ENCODE results near the gene SLC29A3. TPM values are rescaled to one million over a fixed set of nuclear protein-coding genes. Genes with fewer than 3 reads are reported as not detected.
A peak's percentile ranks its signal among the peaks of the same experiment; 100 is the strongest.

Gene SLC29A3
- total RNA-seq, 1 experiment from 2014 or later, result 35.7 TPM

GRCh38 chr10:71395621-71396020, 76.6 kb downstream of the SLC29A3 start:
- Histone ChIP-seq H2AFZ (no peak overlapping the region), H3K27ac (no peak overlapping the region), H4K20me1 (ENCODE audit: insufficient read depth) (no peaks in the 10 kb centered on the region), H3K4me2 (peak overlapping the region; percentile 68), H3K36me3 (ENCODE audit: low read depth) (no peaks in the 10 kb centered on the region), H3K4me1 (replicated peaks; ENCODE audit: insufficient read depth) (peaks cover 45% of the 10 kb centered on the region), H3K9me2 (ENCODE audit: insufficient read depth) (no peaks in the 10 kb centered on the region), H3K4me3 (no peak overlapping the region), H3F3A (ENCODE audit: insufficient read depth, low read depth) (peaks cover 32% of the 10 kb centered on the region; the same call in 1 of the 2 replicates), H3K79me2 (ENCODE audit: low read depth) (no peaks in the 10 kb centered on the region), H3K27me3 (ENCODE audit: insufficient read depth, low read depth) (peaks cover 8% of the 10 kb centered on the region; the same call in 1 of the 2 replicates), H3K9me3 (ENCODE audit: insufficient read depth, low read depth) (no peaks in the 10 kb centered on the region)
- TF ChIP-seq EZH2 (IDR thresholded peaks at IDR 0.05; ENCODE audit: low read depth), result no peak
- TF ChIP-seq CTCF (conservative IDR thresholded peaks at IDR 0.05), result no peak
- ChIA-PET POLR2A (ENCODE audit: unreplicated experiment) (no interaction called here), CTCF (interaction anchor here (1.0 to 1.5 kb wide), 2 partner anchors 121 to 215 kb away, joined by 3 read pairs; no protein-coding TSS in a partner anchor)
- BruUV-seq (replicated peaks), result no TSS peak
- intact Hi-C loops (cut with micrococcal nuclease; ENCODE audit: unreplicated experiment), result loop anchor here (1.0 to 10.0 kb wide), 7 partner anchors 76 to 649 kb away; partner anchors contain the start of gene SLC29A3
- no peak for DNase-seq

- no peaks in the 10 kb centered on the region for H3K79me2 ChIP-seq (ENCODE audit: low read depth)
- peak; percentile 49 to 70 for DNase-seq
- no peaks in the 10 kb centered on the region for H3K36me3 ChIP-seq (ENCODE audit: low read depth)
- ChIA-PET CTCF (interaction anchor here (0.9 to 1.5 kb wide), 3 partner anchors 61 to 214 kb away, joined by 3 to 6 read pairs (median 3); no protein-coding TSS in a partner anchor), POLR2A (ENCODE audit: unreplicated experiment) (interaction anchor here (0.8 kb wide), 1 partner anchor 85 kb away, joined by 3 read pairs; no protein-coding TSS in a partner anchor)
- no peaks in the 10 kb centered on the region for H3K9me2 ChIP-seq (ENCODE audit: insufficient read depth)
- H3K4me2 ChIP-seq, result peak overlapping the region; percentile 68
- H3F3A ChIP-seq (ENCODE audit: insufficient read depth, low read depth), result peaks cover 32% of the 10 kb centered on the region; the same call in 1 of the 2 replicates
- H3K27ac ChIP-seq, result no peak overlapping the region
- H3K4me1 ChIP-seq (replicated peaks; ENCODE audit: insufficient read depth), result peaks cover 42% of the 10 kb centered on the region
- no peaks in the 10 kb centered on the region for H4K20me1 ChIP-seq (ENCODE audit: insufficient read depth)
- BruUV-seq (replicated peaks), result no TSS peak
- peaks cover 8% of the 10 kb centered on the region; the same call in 1 of the 2 replicates for H3K27me3 ChIP-seq (ENCODE audit: insufficient read depth, low read depth)
- intact Hi-C loops (cut with micrococcal nuclease; ENCODE audit: unreplicated experiment), result loop anchor here (1.0 to 10.0 kb wide), 7 partner anchors 77 to 649 kb away; partner anchors contain the start of gene SLC29A3
- peak overlapping the region; percentile 60 for H3K4me3 ChIP-seq
- TF ChIP-seq CTCF (conservative IDR thresholded peaks at IDR 0.05) (peak; percentile 57), EZH2 (IDR thresholded peaks at IDR 0.05; ENCODE audit: low read depth) (no peak)
- peak overlapping the region; percentile 67; the same call in 1 of the 2 replicates for H2AFZ ChIP-seq
- no peaks in the 10 kb centered on the region for H3K9me3 ChIP-seq (ENCODE audit: insufficient read depth, low read depth)
Measured at GRCh38 chr10:71396084-71396710, 77.1 kb downstream of the SLC29A3 start.

GRCh38 chr10:71396711-71397295, 77.7 kb downstream of the SLC29A3 start, which contains the start of gene CDH23:
CDH23 (plus strand) TSS chr10:71396920; CDS start chr10:71439832, 42,912 bp downstream.
- Histone ChIP-seq H3K27me3 (ENCODE audit: insufficient read depth, low read depth) (peaks cover 8% of the 10 kb centered on the region; the same call in 1 of the 2 replicates), H3K4me1 (replicated peaks; ENCODE audit: insufficient read depth) (peaks cover 35% of the 10 kb centered on the region), H2AFZ (peak within 1 kb of the TSS; percentile 86), H3K36me3 (ENCODE audit: low read depth) (no peaks in the 10 kb centered on the region), H3F3A (ENCODE audit: insufficient read depth, low read depth) (peaks cover 28% of the 10 kb centered on the region; the same call in 1 of the 2 replicates), H3K4me3 (peak within 1 kb of the TSS; percentile 68), H3K4me2 (peak within 1 kb of the TSS; percentile 96), H3K9me3 (ENCODE audit: insufficient read depth, low read depth) (no peaks in the 10 kb centered on the region), H4K20me1 (ENCODE audit: insufficient read depth) (no peaks in the 10 kb centered on the region), H3K9me2 (ENCODE audit: insufficient read depth) (no peaks in the 10 kb centered on the region), H3K79me2 (ENCODE audit: low read depth) (no peaks in the 10 kb centered on the region), H3K27ac (no peak within 1 kb of the TSS)
- POLR2A ChIA-PET (ENCODE audit: unreplicated experiment), result interaction anchor here (0.6 to 0.8 kb wide), 2 partner anchors 85 to 171 kb away, joined by 3 to 7 read pairs; no protein-coding TSS in a partner anchor
- BruUV-seq (replicated peaks), result no TSS peak
- peak in 1 of 2 experiments; percentile 54 for DNase-seq
- CTCF ChIA-PET, result interaction anchor here (0.6 to 0.9 kb wide), 4 partner anchors 33 to 133 kb away, joined by 3 to 9 read pairs (median 6); no protein-coding TSS in a partner anchor
- intact Hi-C loops (cut with micrococcal nuclease; ENCODE audit: unreplicated experiment), result loop anchor here (1.0 to 10.0 kb wide), 7 partner anchors 78 to 648 kb away; partner anchors contain the start of gene SLC29A3
- TF ChIP-seq EZH2 (IDR thresholded peaks at IDR 0.05; ENCODE audit: low read depth) (no peak), CTCF (conservative IDR thresholded peaks at IDR 0.05) (no peak)
